ENCODE data around the gene DGCR2. TPM values are rescaled to one million over a fixed set of nuclear protein-coding genes. Genes with fewer than 3 reads are reported as not detected.
"Not testable (repeated sequence)": the region's sequence is repeated elsewhere in the genome, so short reads cannot be mapped to it uniquely, and the experiment has no call there.

DGCR2 gene
- total RNA-seq, 1 donor from 2014 or later = 68.7 TPM

DNA sequence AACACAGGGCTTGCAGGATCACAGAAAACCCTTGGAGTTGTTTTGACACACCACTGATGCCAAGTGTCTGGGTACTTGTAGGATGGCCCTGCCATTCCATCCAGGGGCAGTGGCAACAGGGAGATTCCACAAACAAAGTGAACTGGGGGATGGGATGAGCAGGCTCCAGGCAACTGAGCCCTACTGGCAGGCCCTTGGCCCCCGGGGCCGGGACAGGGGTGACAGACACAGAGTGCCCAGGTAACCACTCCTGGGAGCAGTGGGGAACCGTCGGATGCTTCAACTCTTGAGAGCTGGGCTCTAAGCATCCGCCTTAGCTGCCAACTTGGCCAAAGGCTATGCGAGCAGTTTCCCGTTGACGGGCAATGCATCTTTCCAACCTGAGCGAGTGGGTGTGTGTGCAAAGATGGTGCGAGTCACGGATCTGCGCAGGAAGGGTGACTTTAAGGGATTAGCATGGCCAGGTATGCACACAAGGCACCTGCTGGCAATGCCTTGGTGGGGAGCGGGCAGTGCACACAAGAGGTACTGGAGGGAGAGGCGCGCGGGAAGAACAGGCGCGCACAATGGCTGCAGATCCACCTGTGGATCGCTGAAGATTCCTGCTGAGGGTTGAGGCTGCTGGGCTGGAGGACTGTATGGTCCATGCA lies 103.1 kb downstream of the DGCR2 start:
- Mint-ChIP-seq H3K4me3 (ENCODE audit: unreplicated experiment) (no peak overlapping the region), H3K27me3 (ENCODE audit: unreplicated experiment) (peaks cover 6% of the 10 kb centered on the region), H3K27ac (ENCODE audit: unreplicated experiment) (no peak overlapping the region), H3K36me3 (ENCODE audit: unreplicated experiment) (no peaks in the 10 kb centered on the region), H3K4me1 (ENCODE audit: low read depth, unreplicated experiment) (peaks cover 7% of the 10 kb centered on the region), H3K9me3 (ENCODE audit: unreplicated experiment) (peaks cover 4% of the 10 kb centered on the region)
- DNase-seq = no peak
- TF ChIP-seq, protein P1, sequence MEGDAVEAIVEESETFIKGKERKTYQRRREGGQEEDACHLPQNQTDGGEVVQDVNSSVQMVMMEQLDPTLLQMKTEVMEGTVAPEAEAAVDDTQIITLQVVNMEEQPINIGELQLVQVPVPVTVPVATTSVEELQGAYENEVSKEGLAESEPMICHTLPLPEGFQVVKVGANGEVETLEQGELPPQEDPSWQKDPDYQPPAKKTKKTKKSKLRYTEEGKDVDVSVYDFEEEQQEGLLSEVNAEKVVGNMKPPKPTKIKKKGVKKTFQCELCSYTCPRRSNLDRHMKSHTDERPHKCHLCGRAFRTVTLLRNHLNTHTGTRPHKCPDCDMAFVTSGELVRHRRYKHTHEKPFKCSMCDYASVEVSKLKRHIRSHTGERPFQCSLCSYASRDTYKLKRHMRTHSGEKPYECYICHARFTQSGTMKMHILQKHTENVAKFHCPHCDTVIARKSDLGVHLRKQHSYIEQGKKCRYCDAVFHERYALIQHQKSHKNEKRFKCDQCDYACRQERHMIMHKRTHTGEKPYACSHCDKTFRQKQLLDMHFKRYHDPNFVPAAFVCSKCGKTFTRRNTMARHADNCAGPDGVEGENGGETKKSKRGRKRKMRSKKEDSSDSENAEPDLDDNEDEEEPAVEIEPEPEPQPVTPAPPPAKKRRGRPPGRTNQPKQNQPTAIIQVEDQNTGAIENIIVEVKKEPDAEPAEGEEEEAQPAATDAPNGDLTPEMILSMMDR (IDR thresholded peaks at IDR 0.05; ENCODE audit: partially characterized antibody, unreplicated experiment) = no peak

DNA sequence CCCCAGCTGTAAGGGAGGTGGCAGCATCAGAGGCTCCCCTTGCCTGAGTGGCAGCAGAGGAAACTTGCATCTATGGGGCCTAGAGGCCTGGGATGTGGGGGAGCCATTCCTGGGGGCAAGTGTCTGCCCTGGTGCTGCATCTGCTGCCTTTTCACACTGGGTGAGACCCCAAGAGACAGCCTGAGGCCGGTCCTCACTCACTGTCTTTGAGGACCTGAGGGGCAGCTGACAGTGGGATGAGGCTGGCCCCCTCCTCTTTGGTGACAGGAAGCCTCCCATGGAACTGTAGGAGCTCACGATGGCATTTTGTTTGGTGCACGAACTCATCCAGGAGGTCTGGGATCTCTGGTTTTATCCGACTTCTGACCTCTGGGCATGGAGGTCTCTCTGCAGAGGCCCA lies 104.0 kb downstream of the DGCR2 start:
- Mint-ChIP-seq H3K36me3 (ENCODE audit: unreplicated experiment) (no peaks in the 10 kb centered on the region), H3K4me3 (ENCODE audit: unreplicated experiment) (no peak overlapping the region), H3K4me1 (ENCODE audit: low read depth, unreplicated experiment) (peaks cover 7% of the 10 kb centered on the region), H3K27ac (ENCODE audit: unreplicated experiment) (no peak overlapping the region), H3K27me3 (ENCODE audit: unreplicated experiment) (peaks cover 6% of the 10 kb centered on the region), H3K9me3 (ENCODE audit: unreplicated experiment) (peaks cover 4% of the 10 kb centered on the region)
- TF ChIP-seq, protein P1 (IDR thresholded peaks at IDR 0.05; ENCODE audit: partially characterized antibody, unreplicated experiment) = no peak
- DNase-seq = no peak

DNA sequence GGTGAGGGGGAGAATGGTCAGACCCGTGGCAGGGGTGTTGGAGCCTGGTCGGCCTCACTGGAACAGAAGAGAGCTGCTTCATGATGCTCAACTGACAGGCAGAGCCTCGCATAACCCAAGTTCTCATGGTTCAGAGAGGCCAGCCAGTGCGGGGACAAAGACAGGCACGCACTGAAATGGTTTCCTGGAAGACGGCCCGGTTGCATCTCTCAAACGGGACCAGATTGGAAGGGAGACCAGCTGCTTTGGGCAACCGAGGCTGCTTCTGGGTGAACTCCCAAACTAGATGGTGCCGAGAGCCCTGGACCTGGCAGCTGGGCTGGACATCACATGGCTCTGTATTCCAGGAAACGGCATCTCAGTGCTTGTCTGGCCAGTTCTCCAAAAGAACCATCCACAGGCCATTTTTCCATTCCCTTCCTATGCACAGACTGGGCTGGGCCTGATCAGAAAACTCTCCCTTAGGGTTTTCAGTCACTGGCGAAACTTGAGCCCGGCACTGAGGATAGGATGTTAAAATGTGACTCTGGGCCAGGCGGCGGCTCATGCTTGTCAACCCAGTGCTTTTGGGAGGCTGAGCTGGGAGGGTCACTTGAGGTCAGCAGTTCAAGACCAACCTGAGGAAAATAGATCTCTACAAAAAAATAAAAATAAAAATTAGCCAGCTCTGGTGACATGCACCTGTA lies 106.0 kb downstream of the DGCR2 start:
- H3K4me3 Mint-ChIP-seq (ENCODE audit: unreplicated experiment) = no peak overlapping the region
- peaks cover 4% of the 10 kb centered on the region for H3K9me3 Mint-ChIP-seq (ENCODE audit: unreplicated experiment)
- H3K27ac Mint-ChIP-seq (ENCODE audit: unreplicated experiment) = no peak overlapping the region
- peaks cover 6% of the 10 kb centered on the region for H3K27me3 Mint-ChIP-seq (ENCODE audit: unreplicated experiment)
- H3K36me3 Mint-ChIP-seq (ENCODE audit: unreplicated experiment) = no peaks in the 10 kb centered on the region
- peaks cover 7% of the 10 kb centered on the region for H3K4me1 Mint-ChIP-seq (ENCODE audit: low read depth, unreplicated experiment)
- DNase-seq = no peak
- TF ChIP-seq, protein P1 (IDR thresholded peaks at IDR 0.05; ENCODE audit: partially characterized antibody, unreplicated experiment) = no peak

DNA sequence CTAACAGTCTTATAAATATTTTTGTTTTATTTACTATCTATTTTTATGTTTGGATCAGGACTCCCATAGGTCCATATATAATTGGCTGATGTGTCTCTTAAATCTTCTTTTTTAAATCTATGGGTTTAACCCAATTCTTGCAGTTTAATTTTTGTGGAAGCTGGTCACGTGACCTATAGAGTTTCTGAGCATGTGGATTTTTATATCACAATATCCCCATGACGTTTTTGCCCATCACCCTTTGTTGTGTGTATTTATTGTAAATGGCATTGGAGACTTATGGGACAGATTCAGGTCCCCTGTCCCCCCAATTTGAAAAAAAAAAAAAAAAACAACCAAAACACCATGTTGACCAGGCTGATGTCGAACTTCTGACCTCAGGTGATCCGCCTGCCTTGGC lies 107.3 kb downstream of the DGCR2 start:
- H3K4me1 Mint-ChIP-seq (ENCODE audit: low read depth, unreplicated experiment) = peaks cover 7% of the 10 kb centered on the region
- H3K9me3 Mint-ChIP-seq (ENCODE audit: unreplicated experiment) = peaks cover 2% of the 10 kb centered on the region
- H3K4me3 Mint-ChIP-seq (ENCODE audit: unreplicated experiment) = no peak overlapping the region
- no peak for DNase-seq
- no peak overlapping the region for H3K27ac Mint-ChIP-seq (ENCODE audit: unreplicated experiment)
- peaks cover 6% of the 10 kb centered on the region for H3K27me3 Mint-ChIP-seq (ENCODE audit: unreplicated experiment)
- no peaks in the 10 kb centered on the region for H3K36me3 Mint-ChIP-seq (ENCODE audit: unreplicated experiment)
- TF ChIP-seq, protein P1 (IDR thresholded peaks at IDR 0.05; ENCODE audit: partially characterized antibody, unreplicated experiment) = no peak

DNA sequence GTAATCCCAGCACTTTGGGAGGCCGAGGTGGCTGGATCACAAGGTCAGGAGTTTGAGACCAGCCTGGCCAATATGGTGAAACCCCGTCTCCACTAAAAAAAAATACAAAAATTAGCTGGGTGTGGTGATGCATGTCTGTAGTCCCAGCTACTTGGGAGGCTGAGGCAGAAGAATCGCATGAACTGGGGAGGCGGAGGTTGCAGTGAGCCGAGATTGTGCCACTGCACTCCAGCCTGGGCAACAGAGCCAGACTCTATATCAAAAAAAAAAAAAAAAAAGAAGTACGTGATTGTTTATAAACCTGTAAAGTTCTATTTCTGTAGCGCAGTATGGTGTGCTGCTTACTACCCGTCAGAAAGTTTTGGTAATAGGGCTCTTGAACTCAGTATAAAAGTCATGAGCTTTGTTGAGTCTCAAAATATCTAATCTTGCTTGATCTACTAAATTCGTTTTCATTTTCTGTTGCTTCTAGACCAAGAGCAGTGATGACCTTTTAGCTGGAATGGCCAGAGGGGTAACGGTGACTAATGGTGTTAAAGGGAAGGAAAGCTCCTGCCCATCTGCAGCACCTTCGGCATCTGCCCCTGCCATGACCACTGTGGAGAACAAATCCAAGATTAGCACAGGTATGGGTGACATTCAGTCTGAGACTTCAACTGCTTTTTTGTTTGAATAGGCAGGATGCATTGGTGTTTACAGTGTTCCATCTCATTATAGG lies 108.2 kb downstream of the DGCR2 start:
- not testable (repeated sequence) for H3K4me1 Mint-ChIP-seq (ENCODE audit: low read depth, unreplicated experiment); H3K36me3 Mint-ChIP-seq (ENCODE audit: unreplicated experiment); H3K27ac Mint-ChIP-seq (ENCODE audit: unreplicated experiment); DNase-seq; H3K9me3 Mint-ChIP-seq (ENCODE audit: unreplicated experiment); H3K27me3 Mint-ChIP-seq (ENCODE audit: unreplicated experiment); H3K4me3 Mint-ChIP-seq (ENCODE audit: unreplicated experiment)

DNA sequence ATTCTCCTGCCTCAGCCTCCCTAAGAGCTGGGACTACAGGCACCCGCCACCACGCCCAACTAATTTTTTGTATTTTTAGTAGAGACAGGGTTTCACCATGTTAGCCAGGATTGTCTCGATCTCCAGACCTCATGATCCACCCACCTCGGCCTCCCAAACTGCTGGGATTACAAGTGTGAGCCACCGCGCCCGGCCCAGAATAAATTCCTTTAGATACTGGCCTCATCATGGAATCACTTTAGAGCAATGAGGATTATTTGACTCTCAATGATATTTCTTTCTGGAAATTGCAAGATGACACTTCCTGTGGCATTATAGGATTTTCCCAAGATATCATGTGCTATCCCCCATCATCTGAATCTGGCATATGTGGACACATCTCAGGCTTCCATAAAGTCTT lies 108.8 kb downstream of the DGCR2 start:
- H3K9me3 Mint-ChIP-seq (ENCODE audit: unreplicated experiment); H3K27ac Mint-ChIP-seq (ENCODE audit: unreplicated experiment); H3K4me3 Mint-ChIP-seq (ENCODE audit: unreplicated experiment); H3K27me3 Mint-ChIP-seq (ENCODE audit: unreplicated experiment); H3K4me1 Mint-ChIP-seq (ENCODE audit: low read depth, unreplicated experiment); H3K36me3 Mint-ChIP-seq (ENCODE audit: unreplicated experiment); DNase-seq: not testable (repeated sequence)

All from glutamatergic neuron (in vitro differentiated cells).